OCI-M1 (cell line): ENCODE data around the gene NAIP.
"Not testable (repeated sequence)": the region's sequence is repeated elsewhere in the genome, so short reads cannot be mapped to it uniquely, and the experiment has no call there.

Experiments used
- DNase-seq: peaks from one replicate; lab custom pipeline; 2025; lab: John Stamatoyannopoulos, UW

The NAIP gene

DNA sequence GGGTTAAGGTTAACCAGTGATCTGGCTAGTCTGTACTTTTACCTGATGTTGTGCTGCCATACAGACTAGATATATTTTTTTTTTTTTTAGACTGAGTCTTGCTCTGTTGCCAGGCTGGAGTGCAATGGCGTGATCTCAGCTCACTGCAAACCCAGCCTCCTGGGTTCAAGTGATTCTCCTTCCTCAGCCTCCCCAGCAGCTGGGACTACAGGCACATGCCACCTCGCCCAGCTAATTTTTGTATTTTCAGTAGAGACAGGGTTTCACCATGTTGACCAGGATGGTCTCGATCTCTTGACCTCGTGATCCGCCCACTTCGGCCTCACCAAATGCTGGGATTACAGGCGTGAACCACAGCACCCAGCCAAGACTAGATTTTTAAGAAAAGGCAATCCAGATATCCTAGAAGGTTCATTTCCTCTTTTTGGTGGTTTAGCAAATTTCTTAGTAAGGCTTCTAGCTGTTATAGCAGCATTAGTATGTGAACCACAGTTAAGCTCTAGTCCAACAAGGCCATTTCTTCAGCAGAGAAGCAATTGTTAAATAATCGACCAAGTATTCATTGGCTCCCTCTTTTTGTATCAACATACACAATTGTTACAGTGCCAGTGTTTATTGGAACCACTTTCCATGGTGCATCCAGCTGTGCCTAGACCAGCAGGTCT lies at the start of gene NAIP:
Gene NAIP (minus strand): TSS at position 51 of the 665 bp plus-strand sequence. CDS start 12,424 bp downstream, outside the sequence.
- not testable (repeated sequence) for DNase-seq

- DNase-seq = not testable (repeated sequence)
Measured at GRCh38 chr5:71067262-71067928, 42.3 kb upstream of the NAIP start, which contains the start of gene GTF2H2. GTF2H2 (minus strand) TSS chr5:71067676; CDS start chr5:71062763, 4,913 bp downstream.

GRCh38 chr5:71061322-71061721 lies 36.2 kb upstream of the NAIP start:
- DNase-seq = not testable (repeated sequence)

- DNase-seq = not testable (repeated sequence)
Measured at GRCh38 chr5:71059426-71059825, 34.3 kb upstream of the NAIP start.

- DNase-seq = not testable (repeated sequence)
Measured at GRCh38 chr5:71044808-71045207, 19.7 kb upstream of the NAIP start.

- not testable (repeated sequence) for DNase-seq
Measured at GRCh38 chr5:71044128-71044527, 19.0 kb upstream of the NAIP start.

DNA sequence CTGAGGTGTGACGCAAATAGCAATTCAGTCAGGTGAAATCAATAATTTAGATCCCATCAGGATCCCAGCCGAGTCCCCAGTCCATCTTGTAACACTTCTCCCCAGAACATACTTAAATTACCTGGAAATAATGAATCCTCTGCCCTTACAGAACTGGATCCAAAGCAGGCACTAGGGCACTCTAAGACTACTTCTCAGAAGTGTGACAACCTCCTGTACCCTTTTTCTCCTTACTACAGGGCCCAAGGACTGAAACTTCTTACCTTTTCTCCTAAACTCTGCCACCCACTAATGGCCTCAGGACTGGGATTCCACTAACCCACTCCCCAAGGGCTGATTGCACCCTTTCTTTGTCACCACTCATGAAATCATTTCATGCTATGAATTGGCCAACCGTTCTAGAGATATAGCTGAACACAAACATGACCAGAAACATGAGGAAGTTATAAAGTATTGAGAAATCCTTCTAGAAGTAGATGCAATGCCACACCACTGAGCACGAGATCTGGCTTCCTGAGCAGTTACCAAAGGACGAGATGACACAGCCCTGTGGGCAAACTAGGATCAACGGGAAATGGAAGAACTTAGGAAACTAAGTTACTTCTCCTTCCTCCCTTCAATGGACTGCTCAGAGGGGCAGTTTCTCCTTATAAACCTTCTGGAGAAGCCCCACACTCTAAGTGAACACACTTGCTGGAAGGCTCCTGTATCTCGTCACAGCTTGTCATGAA lies 6.1 kb upstream of the NAIP start:
- not testable (repeated sequence) for DNase-seq

DNA sequence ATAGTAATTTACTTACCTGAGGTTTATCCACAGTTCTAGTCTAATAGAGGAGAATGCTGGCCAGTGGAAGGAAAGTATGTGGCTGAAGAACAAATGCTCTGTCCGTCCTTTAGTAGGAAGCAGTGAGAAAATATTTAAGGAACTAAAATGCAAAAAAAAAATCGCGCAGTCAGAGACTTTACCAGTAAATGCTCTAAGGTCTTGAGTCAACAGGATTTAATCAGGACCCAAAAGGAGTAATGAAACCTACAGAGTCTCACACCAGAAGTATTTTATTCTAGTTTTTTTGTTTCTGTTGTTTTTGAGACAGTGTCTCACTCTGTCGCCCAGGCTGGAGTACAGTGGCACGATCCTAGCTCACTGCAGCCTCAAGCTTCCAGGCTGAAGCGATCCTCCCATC lies 4.5 kb downstream of the NAIP start:
- not testable (repeated sequence) for DNase-seq

GRCh38 chr5:71018376-71019005 lies 6.6 kb downstream of the NAIP start:
- not testable (repeated sequence) for DNase-seq

GRCh38 chr5:71014176-71014575 lies 11.0 kb downstream of the NAIP start:
- DNase-seq = no peak

DNA sequence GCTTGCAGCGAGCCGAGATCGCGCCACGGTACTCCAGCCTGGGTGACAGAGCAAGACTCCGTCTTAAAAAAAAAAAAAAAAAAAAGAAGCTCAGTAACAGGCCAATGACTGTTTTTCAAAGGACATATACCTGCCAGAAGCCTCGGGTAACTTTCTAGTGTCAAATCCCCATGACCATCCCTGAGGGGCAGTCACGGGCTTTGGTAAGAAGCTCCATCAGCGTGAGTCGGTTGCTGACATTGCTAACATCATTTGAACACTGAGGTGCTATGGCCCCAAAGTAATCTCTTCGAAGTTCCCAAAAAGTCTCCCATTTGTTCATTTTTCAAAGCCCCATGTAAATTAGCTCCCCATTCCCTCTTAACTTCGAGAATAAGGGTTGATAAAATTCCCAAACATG lies 11.6 kb downstream of the NAIP start:
- no peak for DNase-seq

GRCh38 chr5:71011194-71011792 lies 13.8 kb downstream of the NAIP start:
- DNase-seq = no peak

DNA sequence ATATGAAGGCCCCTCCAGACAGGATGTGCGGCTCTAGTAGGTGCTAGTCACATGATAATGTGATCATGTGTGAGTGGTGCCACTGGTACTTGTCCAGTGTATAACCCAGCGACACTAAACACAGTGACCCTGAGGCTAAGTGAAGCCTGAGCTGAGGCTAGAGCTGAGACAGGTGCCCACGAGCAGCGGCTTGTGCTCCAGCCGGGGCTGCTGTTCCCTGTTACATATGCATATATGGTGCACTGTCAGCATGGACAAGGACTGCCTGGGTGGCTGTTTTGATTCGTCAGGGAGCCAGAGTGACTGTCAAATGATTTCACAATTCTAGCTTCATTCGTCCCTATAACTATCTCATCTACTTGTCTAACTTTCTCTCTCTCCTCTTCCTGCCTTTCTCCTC lies 18.2 kb downstream of the NAIP start:
- not testable (repeated sequence) for DNase-seq

DNA sequence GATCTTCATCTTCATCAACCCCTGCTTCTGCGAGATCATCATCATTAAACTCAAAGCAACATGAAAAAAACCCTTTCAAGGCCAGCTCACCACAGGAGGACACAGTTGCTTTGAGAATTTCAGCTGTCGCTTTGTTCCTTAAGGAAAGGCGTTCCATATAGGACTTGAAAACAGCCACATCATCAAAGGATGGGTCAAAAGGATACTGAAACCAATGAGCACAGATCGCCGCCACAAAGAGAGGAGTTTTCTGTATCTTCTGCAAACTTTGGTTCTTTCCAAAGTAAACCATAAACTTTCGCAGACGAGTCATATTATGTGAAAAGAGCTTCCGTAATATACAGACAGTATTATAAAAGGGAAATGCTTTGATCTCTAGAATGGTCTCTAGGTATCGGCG lies 40.3 kb downstream of the NAIP start:
- DNase-seq = not testable (repeated sequence)

DNA sequence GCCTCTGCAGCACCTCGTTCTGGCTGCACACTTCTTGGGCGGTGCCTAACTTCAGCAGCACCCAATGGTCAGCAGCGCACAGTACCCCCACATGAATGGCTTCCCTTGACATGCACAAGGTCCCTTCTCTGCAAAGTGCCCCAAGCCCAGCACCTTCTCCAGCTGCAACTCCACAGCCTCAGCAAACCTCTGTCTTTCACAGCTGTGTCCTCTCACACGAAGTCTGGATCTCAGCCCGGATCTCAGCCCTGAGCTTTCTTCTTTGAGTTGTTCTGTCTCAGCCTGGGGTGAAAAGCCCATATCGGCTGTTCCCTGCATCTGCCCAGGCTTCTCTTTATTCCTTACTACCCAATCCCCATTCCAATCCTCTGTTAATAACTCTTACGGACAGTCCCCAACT lies 57.9 kb downstream of the NAIP start:
- not testable (repeated sequence) for DNase-seq

- DNase-seq = not testable (repeated sequence)
Measured at GRCh38 chr5:70964531-70964930, 60.6 kb downstream of the NAIP start.

GRCh38 chr5:70953068-70953467 lies 72.1 kb downstream of the NAIP start:
- not testable (repeated sequence) for DNase-seq

DNA sequence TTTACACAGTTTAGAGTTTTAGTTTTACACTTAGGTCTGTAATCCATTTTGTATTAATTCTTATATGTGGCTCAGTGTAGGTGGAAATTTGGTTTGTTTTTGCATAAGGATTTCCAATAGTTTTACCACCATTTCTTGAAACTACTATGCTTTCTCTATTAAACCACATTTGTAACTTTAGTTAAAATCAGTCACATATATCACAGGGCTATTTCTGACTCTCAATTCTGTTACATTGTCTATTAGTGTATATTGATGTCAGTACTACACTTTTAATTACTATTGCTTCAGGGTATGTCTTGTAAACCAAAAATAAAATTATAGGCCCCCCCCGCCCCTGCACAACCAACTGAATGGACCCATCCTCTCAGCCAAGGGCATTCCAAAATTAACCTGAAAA lies 92.6 kb downstream of the NAIP start:
- not testable (repeated sequence) for DNase-seq

- not testable (repeated sequence) for DNase-seq
Measured at GRCh38 chr5:70931709-70932368, 93.3 kb downstream of the NAIP start.

GRCh38 chr5:70925211-70925562 lies 100.0 kb downstream of the NAIP start:
- not testable (repeated sequence) for DNase-seq
